22Rv1 (cell line): ENCODE measurements around the gene OPRL1.

Experiments used
- H3K27ac ChIP-seq: fragments of 450-650 bp; 2 replicates; pipeline ENCODE4 v1.5.1; 2017
- ZFX ChIP-seq: fragments of 450-650 bp; IDR thresholded peaks from 2 replicates; pipeline ENCODE4 v1.6.1; 2017; ENCODE audit warnings: antibody characterized with exemption, borderline replicate concordance
- TF ChIP-seq, protein P1 (sequence below): fragments of 450-650 bp; IDR thresholded peaks from 2 replicates; pipeline ENCODE4 v1.5.1; 2017; ENCODE audit warnings: mild to moderate bottlenecking

Gene OPRL1

DNA sequence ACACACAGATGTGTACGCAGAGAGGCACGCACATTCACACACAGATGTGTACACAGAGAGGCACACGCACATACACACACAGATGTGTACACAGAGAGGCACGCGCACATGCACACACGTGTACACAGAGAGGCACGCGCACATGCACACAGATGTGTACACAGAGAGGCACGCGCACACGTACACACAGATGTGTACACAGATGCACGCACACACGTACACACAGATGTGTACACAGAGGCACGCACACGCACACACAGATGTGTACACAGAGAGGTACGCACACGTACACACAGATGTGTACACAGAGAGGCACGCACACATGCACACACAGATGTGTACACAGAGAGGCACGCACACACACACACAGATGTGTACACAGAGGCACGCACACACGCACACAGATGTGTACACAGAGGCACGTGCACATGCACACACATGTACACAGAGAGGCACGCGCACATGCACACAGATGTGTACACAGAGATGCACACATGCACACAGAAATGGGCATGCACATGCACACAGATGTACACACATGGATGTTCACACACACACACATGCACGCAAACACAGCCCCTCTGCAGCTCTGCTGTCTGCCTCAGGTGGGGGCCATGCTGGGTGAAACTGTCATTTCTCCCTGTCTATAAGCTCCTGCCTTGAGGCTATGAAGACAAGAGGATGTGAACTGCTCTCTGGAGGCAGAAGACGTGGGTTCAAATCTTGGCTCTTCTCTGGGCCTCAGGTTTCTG is 70.1 kb downstream of the OPRL1 start:
- TF ChIP-seq ZFX: no peak
- TF ChIP-seq, protein P1, sequence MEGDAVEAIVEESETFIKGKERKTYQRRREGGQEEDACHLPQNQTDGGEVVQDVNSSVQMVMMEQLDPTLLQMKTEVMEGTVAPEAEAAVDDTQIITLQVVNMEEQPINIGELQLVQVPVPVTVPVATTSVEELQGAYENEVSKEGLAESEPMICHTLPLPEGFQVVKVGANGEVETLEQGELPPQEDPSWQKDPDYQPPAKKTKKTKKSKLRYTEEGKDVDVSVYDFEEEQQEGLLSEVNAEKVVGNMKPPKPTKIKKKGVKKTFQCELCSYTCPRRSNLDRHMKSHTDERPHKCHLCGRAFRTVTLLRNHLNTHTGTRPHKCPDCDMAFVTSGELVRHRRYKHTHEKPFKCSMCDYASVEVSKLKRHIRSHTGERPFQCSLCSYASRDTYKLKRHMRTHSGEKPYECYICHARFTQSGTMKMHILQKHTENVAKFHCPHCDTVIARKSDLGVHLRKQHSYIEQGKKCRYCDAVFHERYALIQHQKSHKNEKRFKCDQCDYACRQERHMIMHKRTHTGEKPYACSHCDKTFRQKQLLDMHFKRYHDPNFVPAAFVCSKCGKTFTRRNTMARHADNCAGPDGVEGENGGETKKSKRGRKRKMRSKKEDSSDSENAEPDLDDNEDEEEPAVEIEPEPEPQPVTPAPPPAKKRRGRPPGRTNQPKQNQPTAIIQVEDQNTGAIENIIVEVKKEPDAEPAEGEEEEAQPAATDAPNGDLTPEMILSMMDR: no peak
- no peak overlapping the region for H3K27ac ChIP-seq
